ENCODE results near the gene SPATA31C2. TPM values are rescaled to one million over a fixed set of nuclear protein-coding genes. Genes with fewer than 3 reads are reported as not detected.

SPATA31C2 gene
- total and polyA plus RNA-seq, 2 of the 4 experiments (the other 2 are of a cell fraction): 0.02 TPM; not detected in 1

GRCh38 chr9:88184976-88185375 lies 46.7 kb upstream of the SPATA31C2 start:
- H2BK5ac ChIP-seq (ENCODE audit: low read depth, low read length, poor library complexity, severe bottlenecking): no peak overlapping the region
- no peak overlapping the region for H3K18ac ChIP-seq (ENCODE audit: low read depth, low read length)
- no peak overlapping the region for H3K9ac ChIP-seq (ENCODE audit: low read depth, low read length)
- no CpG with 5 or more reads among the region's 2 CpGs for WGBS, 2 experiments (ENCODE audit: extremely low coverage in 2 of 2, insufficient read length in 1 of 2)
- POLR2A ChIA-PET (ENCODE audit: unreplicated experiment): no interaction called here
- TF ChIP-seq BHLHE40 (IDR thresholded peaks at IDR 0.05; ENCODE audit: low read depth, low read length) (no peak), RCOR1 (IDR thresholded peaks at IDR 0.05; ENCODE audit: insufficient replicate concordance, low read length) (no peak), SMC3 (IDR thresholded peaks at IDR 0.05; ENCODE audit: low read depth, low read length) (no peak), POLR2A (IDR thresholded peaks at IDR 0.05; ENCODE audit: low read depth, low read length) (no peak), CEBPB (IDR thresholded peaks at IDR 0.05; ENCODE audit: low read depth, low read length) (no peak), FOS (IDR thresholded peaks at IDR 0.05; ENCODE audit: low read depth, low read length) (no peak), NFE2L2 (IDR thresholded peaks at IDR 0.05; ENCODE audit: low read depth, low read length) (no peak), RAD21 (IDR thresholded peaks at IDR 0.05; ENCODE audit: low read length) (no peak), MAFK (IDR thresholded peaks at IDR 0.05; ENCODE audit: low read depth, low read length) (no peak), MAZ (IDR thresholded peaks at IDR 0.05; ENCODE audit: borderline replicate concordance, low read depth, low read length) (no peak), CHD1 (IDR thresholded peaks at IDR 0.05; ENCODE audit: low read depth, low read length) (no peak), CTCF (conservative IDR thresholded peaks at IDR 0.05; ENCODE audit: low read depth, low read length) (no peak), ELK1 (IDR thresholded peaks at IDR 0.05; ENCODE audit: borderline replicate concordance, low read depth, low read length) (no peak)
- no peak overlapping the region for H3K14ac ChIP-seq (replicated peaks; ENCODE audit: low read depth, low read length)
- no peak overlapping the region for H2AFZ ChIP-seq (replicated peaks; ENCODE audit: low read length, poor library complexity)
- H3K36me3 ChIP-seq (ENCODE audit: control insufficient read depth, insufficient read depth, low read length): no peaks in the 10 kb centered on the region
- no peak overlapping the region for H3K4me3 ChIP-seq (ENCODE audit: insufficient read depth, low read depth, low read length)
- no peak for ATAC-seq (ENCODE audit: low read depth)
- CTCF ChIA-PET: no interaction called here
- no peaks in the 10 kb centered on the region for H4K20me1 ChIP-seq (ENCODE audit: insufficient read depth, low read length)
- BruUV-seq (replicated peaks): no TSS peak
- dilution Hi-C loops (cut with HindIII; ENCODE audit: low sequenced_read_pairs, unreplicated experiment) (no loop called here), in situ Hi-C loops (cut with MboI; ENCODE audit: low sequenced_read_pairs) (no loop called here), intact Hi-C loops (cut with micrococcal nuclease) (no loop called here)
- no peaks in the 10 kb centered on the region for H3K27me3 ChIP-seq (ENCODE audit: control insufficient read depth, insufficient read depth, low read length)
- H2BK120ac ChIP-seq (ENCODE audit: low read depth, low read length): no peak overlapping the region
- H2BK15ac ChIP-seq (ENCODE audit: low read depth, low read length): no peak overlapping the region
- H3K23ac ChIP-seq (ENCODE audit: low read depth, low read length): no peak overlapping the region
- no peak overlapping the region for H3K4me2 ChIP-seq (ENCODE audit: low read depth, low read length)
- H3K9me1 ChIP-seq (ENCODE audit: insufficient read depth, low read length): no peaks in the 10 kb centered on the region
- no peak overlapping the region for H3K56ac ChIP-seq (ENCODE audit: extremely low read depth, insufficient read depth, low read length)
- no peak overlapping the region for H4K5ac ChIP-seq (ENCODE audit: low read depth, low read length)
- no peak overlapping the region for H4K8ac ChIP-seq (ENCODE audit: low read depth in 2 of 2, low read length in 2 of 2)
- no peaks in the 10 kb centered on the region; the same call in 1 of the 2 replicates for H3K4me1 ChIP-seq (ENCODE audit: control insufficient read depth, insufficient read depth, low read length)
- no peak overlapping the region for H2AK5ac ChIP-seq (ENCODE audit: low read depth, low read length)
- no peak overlapping the region for H3K27ac ChIP-seq (ENCODE audit: insufficient read depth, low read length)
- no peak overlapping the region for H2AK9ac ChIP-seq (replicated peaks; ENCODE audit: low read depth, low read length, poor library complexity)
- no peaks in the 10 kb centered on the region for H3K79me1 ChIP-seq (ENCODE audit: low read depth in 1 of 2, low read length in 2 of 2)
- H3K4ac ChIP-seq (ENCODE audit: low read depth, low read length): no peak overlapping the region; the same call in 1 of the 2 replicates
- DNase-seq: no peak
- H2BK20ac ChIP-seq (ENCODE audit: low read depth, low read length): no peak overlapping the region
- no peak overlapping the region for H4K91ac ChIP-seq (ENCODE audit: insufficient read depth, low read depth, low read length)
- H3K9me3 ChIP-seq (ENCODE audit: control insufficient read depth, insufficient read depth, low read length): no peaks in the 10 kb centered on the region
